Activated naive CD8-positive, alpha-beta T cell treated with anti-CD3 and anti-CD28 coated beads for 36 hours (primary cell): ENCODE data around the gene MYO18A. TPM values are rescaled to one million over a fixed set of nuclear protein-coding genes. Genes with fewer than 3 reads are reported as not detected.
"Not testable (repeated sequence)": the region's sequence is repeated elsewhere in the genome, so short reads cannot be mapped to it uniquely, and the experiment has no call there.

Experiments
- DNase-seq: peaks from one replicate; pipeline ENCODE4 v3.0.0; 2021
- H3K27ac Mint-ChIP-seq: one replicate; pipeline ENCODE4 v1.8.0; 2022; ENCODE audit warnings: mild to moderate bottlenecking, moderate library complexity, mixed read lengths
- H3K27me3 Mint-ChIP-seq: one replicate; pipeline ENCODE4 v1.8.0; 2022; ENCODE audit warnings: mild to moderate bottlenecking, mixed read lengths
- H3K36me3 Mint-ChIP-seq: one replicate; pipeline ENCODE4 v1.8.0; 2021; ENCODE audit warnings: mild to moderate bottlenecking, mixed read lengths
- H3K4me1 Mint-ChIP-seq: one replicate; pipeline ENCODE4 v1.8.0; 2021; ENCODE audit warnings: mixed read lengths
- H3K4me3 Mint-ChIP-seq: one replicate; pipeline ENCODE4 v1.8.0; 2022; ENCODE audit warnings: mild to moderate bottlenecking, moderate library complexity, mixed read lengths
- H3K9me3 Mint-ChIP-seq: one replicate; pipeline ENCODE4 v1.8.0; 2022; ENCODE audit warnings: mixed read lengths
- total RNA-seq, 2 experiments: library from RNA; stranded (reverse); gene quantifications; one replicate each; pipeline ENCODE4 v1.2.3, GENCODE V29; 2021

Gene MYO18A
- total RNA-seq, 2 experiments from 2014 or later = 23.6 to 24.2 TPM

- not testable (repeated sequence) for DNase-seq, H3K4me1 Mint-ChIP-seq, H3K9me3 Mint-ChIP-seq, H3K36me3 Mint-ChIP-seq, H3K27ac Mint-ChIP-seq, H3K4me3 Mint-ChIP-seq
- peaks cover 12% of the 10 kb centered on the region for H3K27me3 Mint-ChIP-seq
Measured at GRCh38 chr17:29204068-29204804, 24.0 kb upstream of the MYO18A start.

- no peak for DNase-seq
- no peaks in the 10 kb centered on the region for H3K36me3 Mint-ChIP-seq
- peaks cover 5% of the 10 kb centered on the region for H3K27me3 Mint-ChIP-seq
- H3K4me1 Mint-ChIP-seq = peaks cover 6% of the 10 kb centered on the region
- H3K27ac Mint-ChIP-seq = no peak overlapping the region
- H3K9me3 Mint-ChIP-seq = no peaks in the 10 kb centered on the region
- H3K4me3 Mint-ChIP-seq = no peak overlapping the region
Measured at GRCh38 chr17:29197516-29198272, 17.5 kb upstream of the MYO18A start.

GRCh38 chr17:29196769-29197515, 16.7 kb upstream of the MYO18A start:
- DNase-seq = no peak
- Mint-ChIP-seq H3K36me3 (no peaks in the 10 kb centered on the region), H3K9me3 (no peaks in the 10 kb centered on the region), H3K27ac (no peak overlapping the region), H3K4me1 (peaks cover 6% of the 10 kb centered on the region), H3K4me3 (no peak overlapping the region), H3K27me3 (peaks cover 8% of the 10 kb centered on the region)

- Mint-ChIP-seq H3K27ac (no peak overlapping the region), H3K4me1 (peaks cover 6% of the 10 kb centered on the region), H3K27me3 (peaks cover 5% of the 10 kb centered on the region), H3K9me3 (no peaks in the 10 kb centered on the region), H3K4me3 (no peak overlapping the region), H3K36me3 (no peaks in the 10 kb centered on the region)
- DNase-seq = no peak
Measured at GRCh38 chr17:29195465-29196081, 15.4 kb upstream of the MYO18A start.

GRCh38 chr17:29194669-29195068, 14.5 kb upstream of the MYO18A start:
- H3K4me3 Mint-ChIP-seq = no peak overlapping the region
- no peak overlapping the region for H3K27ac Mint-ChIP-seq
- peaks cover 6% of the 10 kb centered on the region for H3K4me1 Mint-ChIP-seq
- DNase-seq = no peak
- H3K27me3 Mint-ChIP-seq = peaks cover 5% of the 10 kb centered on the region
- H3K9me3 Mint-ChIP-seq = no peaks in the 10 kb centered on the region
- no peaks in the 10 kb centered on the region for H3K36me3 Mint-ChIP-seq

GRCh38 chr17:29193146-29193545, 12.9 kb upstream of the MYO18A start:
- no peaks in the 10 kb centered on the region for H3K36me3 Mint-ChIP-seq
- H3K4me3 Mint-ChIP-seq = no peak overlapping the region
- peaks cover 6% of the 10 kb centered on the region for H3K4me1 Mint-ChIP-seq
- no peak overlapping the region for H3K27ac Mint-ChIP-seq
- H3K9me3 Mint-ChIP-seq = no peaks in the 10 kb centered on the region
- DNase-seq = no peak
- peaks cover 5% of the 10 kb centered on the region for H3K27me3 Mint-ChIP-seq

- H3K4me3 Mint-ChIP-seq = no peak overlapping the region
- no peak for DNase-seq
- H3K4me1 Mint-ChIP-seq = peaks cover 6% of the 10 kb centered on the region
- no peaks in the 10 kb centered on the region for H3K36me3 Mint-ChIP-seq
- H3K27ac Mint-ChIP-seq = no peak overlapping the region
- H3K9me3 Mint-ChIP-seq = no peaks in the 10 kb centered on the region
- peaks cover 5% of the 10 kb centered on the region for H3K27me3 Mint-ChIP-seq
Measured at GRCh38 chr17:29190592-29191207, 10.5 kb upstream of the MYO18A start.

- Mint-ChIP-seq H3K4me1 (peaks cover under 1% of the 10 kb centered on the region), H3K9me3 (no peaks in the 10 kb centered on the region), H3K27me3 (peaks cover 5% of the 10 kb centered on the region), H3K27ac (no peak overlapping the region), H3K4me3 (no peak overlapping the region), H3K36me3 (no peaks in the 10 kb centered on the region)
- DNase-seq = no peak
Measured at GRCh38 chr17:29190039-29190438, 9.8 kb upstream of the MYO18A start.

GRCh38 chr17:29189355-29189754, 9.2 kb upstream of the MYO18A start:
- H3K36me3 Mint-ChIP-seq = no peaks in the 10 kb centered on the region
- no peaks in the 10 kb centered on the region for H3K4me1 Mint-ChIP-seq
- peaks cover 5% of the 10 kb centered on the region for H3K27me3 Mint-ChIP-seq
- H3K27ac Mint-ChIP-seq = no peak overlapping the region
- H3K4me3 Mint-ChIP-seq = no peak overlapping the region
- H3K9me3 Mint-ChIP-seq = no peaks in the 10 kb centered on the region
- DNase-seq = no peak

- H3K27me3 Mint-ChIP-seq = no peaks in the 10 kb centered on the region
- no peak overlapping the region for H3K27ac Mint-ChIP-seq
- H3K4me3 Mint-ChIP-seq = no peak overlapping the region
- peaks cover 1% of the 10 kb centered on the region for H3K9me3 Mint-ChIP-seq
- no peaks in the 10 kb centered on the region for H3K36me3 Mint-ChIP-seq
- peaks cover 27% of the 10 kb centered on the region for H3K4me1 Mint-ChIP-seq
- DNase-seq = no peak
Measured at GRCh38 chr17:29181226-29181625, 1.0 kb upstream of the MYO18A start.

- H3K9me3 Mint-ChIP-seq = peaks cover 1% of the 10 kb centered on the region
- no peak overlapping the region for H3K27ac Mint-ChIP-seq
- no peaks in the 10 kb centered on the region for H3K27me3 Mint-ChIP-seq
- peak overlapping the region; percentile 52 for H3K4me3 Mint-ChIP-seq
- H3K36me3 Mint-ChIP-seq = no peaks in the 10 kb centered on the region
- H3K4me1 Mint-ChIP-seq = peaks cover 31% of the 10 kb centered on the region
- no peak for DNase-seq
Measured at GRCh38 chr17:29180788-29181160, 576 bp upstream of the MYO18A start.

- Mint-ChIP-seq H3K9me3 (peaks cover 1% of the 10 kb centered on the region), H3K36me3 (no peaks in the 10 kb centered on the region), H3K27me3 (no peaks in the 10 kb centered on the region), H3K4me3 (peak overlapping the region; percentile 20), H3K27ac (no peak overlapping the region), H3K4me1 (peaks cover 31% of the 10 kb centered on the region)
- no peak for DNase-seq
Measured at GRCh38 chr17:29179232-29180033, 765 bp downstream of the MYO18A start.

GRCh38 chr17:29178750-29179231, 1.4 kb downstream of the MYO18A start:
- no peak for DNase-seq
- peak overlapping the region; percentile 20 for H3K4me3 Mint-ChIP-seq
- H3K27ac Mint-ChIP-seq = no peak overlapping the region
- no peaks in the 10 kb centered on the region for H3K36me3 Mint-ChIP-seq
- no peaks in the 10 kb centered on the region for H3K27me3 Mint-ChIP-seq
- peaks cover under 1% of the 10 kb centered on the region for H3K9me3 Mint-ChIP-seq
- H3K4me1 Mint-ChIP-seq = peaks cover 31% of the 10 kb centered on the region
